Sigmoid colon (tissue), 7 donors: Measurements from ENCODE around the gene FAM25C. TPM values are rescaled to one million over a fixed set of nuclear protein-coding genes. Genes with fewer than 3 reads are reported as not detected.
"Not testable (repeated sequence)": the region's sequence is repeated elsewhere in the genome, so short reads cannot be mapped to it uniquely, and the experiment has no call there.

Source experiments
- DNase-seq: peaks from one replicate; pipeline ENCODE4 v3.0.0-alpha.2; 2019
- H3K27ac ChIP-seq, 4 donors: fragments of 200-600 bp; sonication (generic); one replicate each; pipeline ENCODE4 v1.5.1; 2016 to 2019; ENCODE audit warnings: mild to moderate bottlenecking in 1 of 4
- H3K27me3 ChIP-seq, 3 donors: fragments of 200-600 bp; sonication (generic); one replicate each; pipeline ENCODE4 v1.5.1; 2019; ENCODE audit warnings: mild to moderate bottlenecking in 1 of 3
- H3K36me3 ChIP-seq, 4 donors: fragments of 200-600 bp; sonication (generic); one replicate each; pipeline ENCODE4 v1.5.1; 2016 to 2019
- H3K4me1 ChIP-seq, 4 donors: fragments of 200-600 bp; sonication (generic); one replicate each; pipeline ENCODE4 v1.5.1; 2017 to 2019
- H3K4me3 ChIP-seq, 4 donors: fragments of 200-600 bp; sonication (generic); one replicate each; pipeline ENCODE4 v1.5.1; 2017 to 2019; ENCODE audit warnings: mild to moderate bottlenecking in 2 of 4, moderate library complexity in 1 of 4
- H3K9me3 ChIP-seq, 4 donors: fragments of 200-600 bp in 3 of 4; sonication (generic) in 3 of 4; one replicate each; pipeline versions ENCODE4 v1.5.1 to v1.6.1; 2013 to 2019
- WGBS, 2 donors: extraction: QIAGEN DNeasy Blood & Tissue Kit; methylation state at CpG; one replicate each; pipeline ENCODE4 v1.1.7; 2013; 5-methylcytosine and 5-hydroxymethylcytosine counted together
- intact Hi-C: fragments of 100-400 bp; cut with DNase I; formaldehyde crosslinking; loops from one replicate; pipeline ENCODE4 v1.15.1; 2023
- polyA plus RNA-seq, 3 donors: library from polyadenylated mRNA; stranded (reverse); fragments of 200-250 nt; gene quantifications; one replicate each; pipeline ENCODE4 v1.2.3, GENCODE V29; 2013
- total RNA-seq, 4 donors: library from RNA; depleted of rRNA; stranded (reverse); fragments of >200 nt; gene quantifications; one replicate each; pipeline ENCODE4 v1.1.0, GENCODE V29; 2016
- donor health status: healthy with polysubstance abuse.
- donor health status: Bipolar disorder and iron deficiency.
- donor health status: healthy.

FAM25C gene
- total RNA-seq = not detected
- not detected for polyA plus RNA-seq

DNA sequence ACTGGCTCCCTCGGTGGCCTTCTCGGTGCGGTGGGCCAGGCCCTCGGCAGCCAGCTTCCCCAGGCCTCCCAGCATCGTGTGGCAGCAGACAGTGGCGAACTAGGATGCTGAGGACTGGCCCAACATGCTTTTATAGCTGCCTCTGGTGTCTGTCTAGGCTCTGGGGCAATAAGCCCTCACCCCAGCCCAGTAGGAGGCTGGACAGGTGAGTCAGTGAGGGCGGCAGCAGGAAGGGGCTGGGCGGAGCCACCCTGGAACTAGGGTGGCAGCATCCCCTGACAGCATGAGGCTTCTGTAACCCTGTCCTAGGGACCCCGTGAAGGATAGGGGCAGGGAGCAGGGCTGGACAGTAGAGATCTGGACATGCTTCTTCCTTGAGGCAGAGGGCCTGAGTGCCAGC is at the start of gene FAM25C:
Gene FAM25C (minus strand): TSS at position 101 of the 400 bp plus-strand sequence. CDS start 26 bp downstream, at position 75.
- DNase-seq, H3K27me3 ChIP-seq, H3K27ac ChIP-seq, H3K9me3 ChIP-seq, H3K36me3 ChIP-seq, H3K4me3 ChIP-seq, H3K4me1 ChIP-seq, intact Hi-C loops: not testable (repeated sequence)
- WGBS, 2 donors = 90 to 100% methylated on average over 1 to 3 of the region's 9 CpGs

DNA sequence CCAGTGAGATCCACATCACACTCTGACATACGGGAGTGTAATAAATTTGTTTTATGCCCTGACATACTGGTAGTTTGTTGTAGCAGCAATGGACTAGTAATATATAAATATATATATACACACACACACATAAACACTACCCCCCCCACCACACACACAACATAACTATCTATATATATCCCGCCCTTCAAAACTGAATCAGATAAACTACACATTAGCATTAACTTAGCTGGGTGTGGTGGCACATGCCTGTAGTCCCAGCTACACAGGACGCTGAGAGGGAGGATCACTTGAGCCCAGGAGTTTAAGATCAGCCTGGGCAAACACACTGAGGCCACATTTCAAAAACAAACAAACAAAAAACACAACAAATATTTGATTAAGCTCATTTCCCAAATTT is 45.0 kb upstream of the FAM25C start:
- WGBS, 2 donors = 44 to 76% methylated on average over 2 of the region's 3 CpGs
- H3K36me3 ChIP-seq, H3K27me3 ChIP-seq, H3K4me1 ChIP-seq, H3K9me3 ChIP-seq, H3K27ac ChIP-seq, DNase-seq, intact Hi-C loops, H3K4me3 ChIP-seq: not testable (repeated sequence)

DNA sequence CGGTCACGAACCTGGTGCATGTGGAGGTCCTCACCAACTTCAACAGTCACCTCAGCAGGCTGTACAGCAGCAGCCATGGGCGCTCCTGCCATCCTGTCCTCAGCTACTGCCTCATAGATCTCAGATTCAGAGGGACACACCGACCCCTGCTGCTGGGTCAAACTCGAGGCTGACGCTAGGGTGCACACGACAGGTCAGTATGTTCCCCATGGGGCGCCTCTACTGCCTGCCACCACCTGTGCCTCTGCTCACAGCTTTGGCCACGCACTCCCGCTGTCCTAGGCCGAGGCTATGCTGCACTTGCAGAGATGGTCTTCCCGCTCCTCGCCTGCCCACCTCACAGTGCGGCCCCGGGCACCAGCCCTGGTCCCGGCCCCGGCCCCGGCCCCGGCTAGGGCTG is 31.8 kb upstream of the FAM25C start:
- intact Hi-C loops, H3K4me1 ChIP-seq, H3K9me3 ChIP-seq, H3K36me3 ChIP-seq, H3K27ac ChIP-seq, H3K27me3 ChIP-seq, DNase-seq, H3K4me3 ChIP-seq: not testable (repeated sequence)
- WGBS, 2 donors = 93 to 94% methylated on average over 8 of the region's 19 CpGs

DNA sequence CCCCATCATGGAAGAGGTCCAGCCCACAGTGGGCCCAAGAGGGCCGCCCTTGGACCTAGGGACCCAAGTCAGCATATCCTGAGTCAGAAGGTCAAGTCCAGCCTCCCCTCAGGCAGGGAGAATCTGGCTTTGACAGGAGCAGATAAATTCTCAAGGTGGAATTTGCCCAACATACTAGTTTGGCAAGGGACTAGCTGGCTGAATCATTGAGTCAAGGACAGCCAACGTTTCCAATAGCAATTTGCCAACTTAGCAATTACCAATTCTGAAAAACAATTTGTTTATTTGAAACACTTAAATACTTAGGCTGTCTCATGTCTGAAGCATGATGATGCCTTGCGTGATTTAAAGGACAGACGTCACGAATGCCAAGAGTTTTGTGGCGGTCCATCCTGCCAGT is 2.7 kb upstream of the FAM25C start:
- 7 to 43% methylated on average over 1 of the region's 6 CpGs for WGBS, 2 donors
- H3K9me3 ChIP-seq, H3K36me3 ChIP-seq, DNase-seq, H3K4me1 ChIP-seq, H3K27ac ChIP-seq, H3K4me3 ChIP-seq, intact Hi-C loops, H3K27me3 ChIP-seq: not testable (repeated sequence)

DNA sequence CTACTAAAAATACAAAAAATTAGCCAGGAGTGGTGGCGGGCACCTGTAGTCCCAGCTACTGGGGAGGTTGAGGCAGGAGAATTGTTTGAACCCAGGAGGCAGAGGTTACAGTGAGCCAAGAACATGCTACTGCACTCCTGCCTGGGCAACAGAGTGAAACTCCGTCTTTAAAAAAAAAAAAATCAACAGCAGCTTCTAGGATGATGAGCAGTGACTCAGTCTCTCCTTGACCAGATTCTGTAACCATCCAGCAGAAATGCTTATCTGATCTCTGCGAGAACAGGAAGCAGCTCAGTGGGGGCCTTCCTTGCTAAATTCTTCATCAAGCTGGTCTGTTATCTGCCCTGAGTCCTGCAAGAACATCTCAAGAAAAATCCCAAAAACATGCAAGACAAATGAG is 5.5 kb downstream of the FAM25C start:
- H3K9me3 ChIP-seq, intact Hi-C loops, H3K27ac ChIP-seq, DNase-seq, H3K4me1 ChIP-seq, H3K4me3 ChIP-seq, H3K27me3 ChIP-seq, H3K36me3 ChIP-seq: not testable (repeated sequence)
- 69 to 80% methylated on average over 2 of the region's 3 CpGs for WGBS, 2 donors

DNA sequence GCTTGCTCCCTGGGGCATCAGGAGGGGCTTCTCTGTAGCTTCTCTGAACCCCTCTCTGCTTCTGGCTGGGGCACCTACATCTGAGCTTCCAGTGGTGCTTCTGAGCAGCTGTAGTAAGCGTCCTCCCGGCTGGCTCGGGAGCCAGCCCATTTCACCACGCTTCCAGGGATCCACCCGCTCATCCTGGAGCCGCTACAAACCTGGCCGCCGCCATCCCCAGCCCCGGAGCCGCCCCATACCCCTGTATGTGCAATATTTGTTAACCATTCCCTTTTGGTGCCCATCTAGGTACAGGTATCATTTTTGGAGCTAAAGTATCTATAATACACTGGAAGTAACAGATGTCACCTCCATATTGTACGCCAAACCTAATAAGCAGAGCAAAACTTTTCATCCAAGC is 7.0 kb downstream of the FAM25C start:
- H3K4me1 ChIP-seq, DNase-seq, H3K27me3 ChIP-seq, H3K27ac ChIP-seq, H3K9me3 ChIP-seq, H3K4me3 ChIP-seq, H3K36me3 ChIP-seq, intact Hi-C loops: not testable (repeated sequence)
- WGBS, 2 donors = 90 to 93% methylated on average over 11 of the region's 11 CpGs

DNA sequence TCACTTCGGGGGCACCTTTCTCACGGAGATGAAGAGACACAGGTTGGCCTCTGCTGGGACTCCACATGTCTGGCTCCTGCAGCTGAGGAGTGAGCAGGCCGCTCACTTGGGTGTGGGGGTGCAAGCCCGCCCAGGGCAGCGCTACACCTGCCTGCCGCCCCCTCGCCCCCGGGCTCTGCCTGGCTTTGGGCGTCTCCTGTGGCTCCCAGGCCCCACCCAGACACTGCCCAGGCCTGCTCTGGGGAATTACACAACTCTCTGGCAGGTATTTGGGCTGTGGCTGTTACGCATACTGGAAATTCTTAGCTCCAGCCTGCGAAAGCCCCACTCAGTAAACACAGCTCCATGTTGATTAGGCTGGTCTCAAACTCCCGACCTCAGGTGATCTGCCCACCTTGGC is 7.9 kb downstream of the FAM25C start:
- H3K27ac ChIP-seq, H3K4me3 ChIP-seq, H3K9me3 ChIP-seq, intact Hi-C loops, H3K4me1 ChIP-seq, H3K36me3 ChIP-seq, DNase-seq, H3K27me3 ChIP-seq: not testable (repeated sequence)
- WGBS, 2 donors = 83 to 87% methylated on average over 12 of the region's 12 CpGs

DNA sequence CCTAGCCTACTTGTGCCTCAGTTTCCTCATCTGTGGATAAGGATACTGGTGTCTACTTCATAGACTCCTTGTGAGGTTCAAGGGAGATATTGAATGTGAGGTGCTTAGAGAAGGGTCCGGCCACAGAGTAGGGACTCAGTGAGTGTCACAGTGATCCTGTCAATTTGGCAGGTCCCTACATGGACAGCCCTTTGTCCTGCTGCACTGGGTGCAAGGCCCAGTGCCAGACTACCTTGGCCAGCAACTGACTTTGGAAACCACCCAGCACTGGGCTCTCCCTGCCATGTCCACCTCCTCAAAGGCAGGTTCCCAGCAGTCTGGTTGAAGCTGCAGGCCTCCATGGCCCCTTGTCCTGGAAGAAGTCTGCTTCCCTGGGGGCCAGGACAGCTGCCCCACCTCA is 9.5 kb downstream of the FAM25C start:
- no CpG with 5 or more reads among the region's 1 CpG for WGBS, 2 donors
- H3K4me1 ChIP-seq, intact Hi-C loops, H3K9me3 ChIP-seq, H3K36me3 ChIP-seq, H3K27me3 ChIP-seq, H3K4me3 ChIP-seq, H3K27ac ChIP-seq, DNase-seq: not testable (repeated sequence)

DNA sequence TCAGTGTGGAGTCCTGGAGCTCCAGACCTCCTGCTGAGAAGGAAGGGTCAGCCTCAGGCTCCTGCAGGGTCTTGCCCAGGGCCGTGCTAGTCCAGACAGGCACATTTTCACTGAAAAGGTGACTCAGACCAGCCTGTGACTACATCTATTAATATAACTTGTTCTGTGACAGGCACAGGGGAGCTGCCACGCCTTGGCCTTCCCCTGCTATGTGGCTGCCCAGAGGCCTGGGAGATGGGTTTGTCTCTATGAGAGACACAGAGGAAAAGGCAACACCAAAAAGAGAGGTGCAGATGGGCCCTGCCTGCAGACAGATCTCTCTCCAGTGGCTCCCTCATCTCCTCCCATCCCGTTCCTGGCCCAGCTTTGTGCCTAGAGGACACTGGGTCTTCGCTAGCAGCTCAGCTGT is 10.0 kb downstream of the FAM25C start:
- H3K9me3 ChIP-seq, H3K36me3 ChIP-seq, H3K27me3 ChIP-seq, H3K27ac ChIP-seq, H3K4me3 ChIP-seq, intact Hi-C loops, DNase-seq, H3K4me1 ChIP-seq: not testable (repeated sequence)
- WGBS, 2 donors = 67% methylated on average over 1 of the region's 4 CpGs; no CpG with 5 or more reads in 1 of the 2 donors

DNA sequence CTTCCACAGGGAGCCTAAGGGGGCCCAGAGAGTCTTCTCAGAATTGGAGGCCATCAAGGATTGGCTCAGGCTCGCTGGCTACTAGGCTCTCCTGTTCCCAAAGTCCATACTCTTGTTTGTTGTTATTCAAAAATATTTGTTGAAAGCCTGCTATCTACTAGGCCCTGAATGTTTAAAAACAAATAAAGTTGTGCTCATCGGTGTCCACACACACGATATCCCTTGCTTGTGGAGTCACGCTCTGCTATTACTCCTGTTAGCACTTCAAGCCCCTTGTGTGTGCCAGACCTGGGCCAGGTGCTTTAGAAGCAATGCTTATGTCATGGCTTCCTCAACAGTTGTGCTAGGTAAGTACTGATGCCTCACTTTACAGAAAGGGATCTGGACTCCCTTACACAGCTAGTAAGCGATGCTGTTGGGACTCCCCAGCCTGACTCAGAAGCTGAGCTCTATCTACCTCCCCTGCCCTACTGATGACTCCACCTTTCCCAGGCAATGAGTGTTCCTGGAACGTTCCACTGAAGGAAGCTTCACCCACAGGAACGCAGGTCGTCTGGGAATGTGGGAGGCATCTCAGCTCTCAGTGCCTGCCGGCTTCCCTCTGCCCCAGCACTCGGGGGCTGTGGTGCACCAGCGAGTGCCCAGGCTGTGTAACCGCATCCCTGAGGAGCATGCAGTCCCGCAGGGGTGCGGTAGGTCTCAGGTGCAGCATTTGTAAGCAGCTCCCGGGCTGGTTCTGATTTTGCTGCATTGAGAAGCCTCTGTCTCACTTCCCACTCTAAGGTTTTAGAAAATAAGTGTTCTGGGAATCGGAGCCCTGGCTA is 10.7 kb downstream of the FAM25C start:
- H3K4me1 ChIP-seq, H3K36me3 ChIP-seq, DNase-seq, H3K27me3 ChIP-seq, H3K4me3 ChIP-seq, H3K9me3 ChIP-seq, intact Hi-C loops, H3K27ac ChIP-seq: not testable (repeated sequence)
- 79 to 85% methylated on average over 9 to 13 of the region's 16 CpGs for WGBS, 2 donors

DNA sequence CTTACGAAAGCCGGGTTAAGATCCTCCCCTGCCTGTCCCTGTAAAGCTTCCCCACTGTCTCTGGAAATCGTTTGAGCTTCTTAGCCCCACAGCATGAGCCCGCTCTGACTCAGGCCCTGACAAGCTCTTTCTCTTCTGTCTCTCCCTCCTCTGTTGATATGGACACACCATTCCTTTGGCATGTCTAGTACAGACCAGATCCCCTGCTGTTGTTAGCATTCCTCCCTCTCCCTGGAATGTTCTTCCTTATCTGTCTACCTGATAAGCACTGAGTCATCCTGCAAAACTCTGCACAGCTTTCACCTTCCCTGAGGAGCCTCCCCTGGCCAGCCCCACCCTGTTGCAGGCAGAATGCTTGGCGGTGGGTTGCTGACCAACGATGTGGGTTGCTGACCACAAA is 11.6 kb downstream of the FAM25C start:
- H3K27ac ChIP-seq, H3K4me1 ChIP-seq, intact Hi-C loops, H3K4me3 ChIP-seq, DNase-seq, H3K27me3 ChIP-seq, H3K36me3 ChIP-seq, H3K9me3 ChIP-seq: not testable (repeated sequence)
- WGBS, 2 donors = no CpG with 5 or more reads among the region's 6 CpGs

DNA sequence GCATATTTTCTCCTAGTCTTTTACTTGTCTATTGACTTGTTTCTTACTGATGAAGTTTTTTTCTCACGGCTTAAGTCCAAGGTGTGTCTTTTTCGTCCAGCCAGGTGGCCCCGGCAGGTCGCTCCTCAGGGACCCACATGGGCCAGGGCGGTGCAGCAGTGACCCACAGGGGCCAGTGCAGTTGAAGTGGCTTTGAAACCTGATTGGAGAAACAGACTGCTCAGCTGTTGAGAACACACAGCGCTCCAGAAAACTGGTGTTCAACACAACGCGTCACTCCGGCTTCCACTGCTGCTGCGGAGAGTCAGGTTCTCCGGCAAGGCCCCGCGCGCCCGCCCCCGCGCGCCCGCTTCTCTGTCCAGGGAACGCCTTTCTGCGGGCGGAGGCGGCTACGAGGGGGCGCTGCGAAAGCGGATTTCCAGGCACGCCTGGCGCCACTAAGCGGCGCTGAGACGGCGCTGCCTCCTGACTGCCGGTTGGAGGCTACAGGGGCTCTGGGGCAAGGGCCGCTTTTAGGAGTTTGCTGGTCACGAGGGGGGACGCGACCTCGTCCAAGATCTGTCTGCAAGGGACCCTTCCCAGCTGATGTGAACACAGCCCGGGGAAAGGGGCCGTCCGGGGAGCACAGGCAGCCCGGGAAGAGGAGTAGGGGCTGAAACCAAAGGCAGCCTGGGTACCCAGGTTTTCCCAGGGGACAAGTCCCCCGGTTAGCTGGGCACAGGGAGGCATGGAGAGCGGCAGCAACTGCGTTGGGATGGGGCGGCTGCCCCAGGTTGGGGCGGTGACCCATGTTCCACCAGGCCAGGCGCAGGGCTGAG is 13.0 kb downstream of the FAM25C start:
- H3K27ac ChIP-seq = peak overlapping the region in 2 of 4 donors; percentile 14 to 53
- H3K27me3 ChIP-seq, H3K36me3 ChIP-seq, H3K4me1 ChIP-seq, DNase-seq, H3K9me3 ChIP-seq, intact Hi-C loops, H3K4me3 ChIP-seq: not testable (repeated sequence)
- 6 to 8% methylated on average over 19 to 20 of the region's 49 CpGs for WGBS, 2 donors

DNA sequence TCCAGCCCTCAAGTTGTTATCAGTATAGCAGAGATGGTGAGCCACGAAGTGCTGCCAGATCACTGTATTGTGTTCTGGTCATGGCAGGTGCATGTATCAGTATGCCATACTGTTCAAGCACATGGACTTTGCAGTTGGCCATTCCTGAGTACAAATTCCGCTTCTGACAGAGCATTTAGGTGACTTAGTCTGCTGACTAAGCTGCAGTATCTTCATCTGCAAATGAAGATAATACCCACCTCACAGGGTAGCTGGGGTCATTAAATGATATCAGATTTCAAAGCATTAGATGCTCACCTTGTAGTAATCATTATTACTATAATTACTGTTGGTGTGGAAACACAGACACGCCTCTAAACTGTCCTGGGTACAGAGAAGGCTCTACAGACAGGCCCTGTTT is 24.2 kb downstream of the FAM25C start:
- whole genome bisulfite sequencing, 2 donors = 89 to 91% methylated on average over 2 of the region's 3 CpGs
- H3K27ac ChIP-seq, DNase-seq, H3K36me3 ChIP-seq, H3K27me3 ChIP-seq, H3K4me3 ChIP-seq, intact Hi-C loops, H3K4me1 ChIP-seq, H3K9me3 ChIP-seq: not testable (repeated sequence)
